Neural crest cell (in vitro differentiated cells): ENCODE measurements around the gene CDC37. TPM values are rescaled to one million over a fixed set of nuclear protein-coding genes. Genes with fewer than 3 reads are reported as not detected.
"Not testable (repeated sequence)": the region's sequence is repeated elsewhere in the genome, so short reads cannot be mapped to it uniquely, and the experiment has no call there.

ENCODE experiments used
- DNase-seq: peaks from one replicate; pipeline ENCODE4 v3.0.0; 2021; ENCODE audit warnings: low read depth, mixed read lengths, low spot score
- H3K27ac Mint-ChIP-seq: one replicate; pipeline ENCODE4 v1.8.0; 2021; ENCODE audit warnings: mild to moderate bottlenecking, mixed read lengths; ENCODE audit not compliant: unreplicated experiment
- H3K27me3 Mint-ChIP-seq: 2 replicates; pipeline ENCODE4 v1.8.0; 2021; ENCODE audit warnings: low read depth, mild to moderate bottlenecking, mixed read lengths
- H3K36me3 Mint-ChIP-seq: 2 replicates; pipeline ENCODE4 v1.8.0; 2021; ENCODE audit warnings: low read depth, mild to moderate bottlenecking, mixed read lengths
- H3K4me1 Mint-ChIP-seq: 2 replicates; pipeline ENCODE4 v1.8.0; 2021; ENCODE audit warnings: mixed read lengths
- H3K4me3 Mint-ChIP-seq: one replicate; pipeline ENCODE4 v1.8.0; 2021; ENCODE audit warnings: mild to moderate bottlenecking, mixed read lengths
- H3K9me3 Mint-ChIP-seq: 2 replicates; pipeline ENCODE4 v1.8.0; 2021; ENCODE audit warnings: mixed read lengths
- CTCF ChIP-seq: fragments of 200-600 bp; sonication (generic); conservative IDR thresholded peaks from 2 replicates; pipeline ENCODE4 v1.5.0; 2021; ENCODE audit warnings: antibody characterized with exemption, mild to moderate bottlenecking
- total RNA-seq: library from RNA; stranded (reverse); gene quantifications from 2 replicates; pipeline ENCODE4 v1.2.1, GENCODE V29; 2021

CDC37 gene
- total RNA-seq, 1 donor from 2014 or later: 164 TPM

GRCh38 chr19:10389863-10390262, 13.5 kb downstream of the CDC37 start:
- Mint-ChIP-seq H3K9me3 (no peaks in the 10 kb centered on the region), H3K4me3 (peak overlapping the region; percentile 34), H3K27ac (no peak overlapping the region), H3K4me1 (peaks cover 4% of the 10 kb centered on the region), H3K36me3 (peaks cover 6% of the 10 kb centered on the region), H3K27me3 (peaks cover 3% of the 10 kb centered on the region)
- TF ChIP-seq CTCF: peak; percentile 22
- DNase-seq: no peak

GRCh38 chr19:10388957-10389356, 14.4 kb downstream of the CDC37 start:
- Mint-ChIP-seq H3K27ac (no peak overlapping the region), H3K27me3 (peaks cover 3% of the 10 kb centered on the region), H3K9me3 (no peaks in the 10 kb centered on the region), H3K4me1 (peaks cover 4% of the 10 kb centered on the region), H3K36me3 (peaks cover 6% of the 10 kb centered on the region), H3K4me3 (peak overlapping the region; percentile 81)
- peak; percentile 97 for DNase-seq
- TF ChIP-seq CTCF: peak; percentile 95

- H3K27me3 Mint-ChIP-seq: peaks cover 3% of the 10 kb centered on the region
- no peak overlapping the region for H3K27ac Mint-ChIP-seq
- H3K4me3 Mint-ChIP-seq: peak overlapping the region; percentile 55
- no peak for DNase-seq
- H3K4me1 Mint-ChIP-seq: peaks cover 19% of the 10 kb centered on the region
- no peaks in the 10 kb centered on the region for H3K9me3 Mint-ChIP-seq
- TF ChIP-seq CTCF: no peak
- H3K36me3 Mint-ChIP-seq: peaks cover 6% of the 10 kb centered on the region
Observed at GRCh38 chr19:10384580-10384979, 18.8 kb downstream of the CDC37 start.

GRCh38 chr19:10383223-10383499, 20.2 kb downstream of the CDC37 start:
- H3K27me3 Mint-ChIP-seq, H3K27ac Mint-ChIP-seq, DNase-seq, H3K9me3 Mint-ChIP-seq, H3K4me3 Mint-ChIP-seq, H3K36me3 Mint-ChIP-seq: not testable (repeated sequence)
- H3K4me1 Mint-ChIP-seq: peaks cover 18% of the 10 kb centered on the region

- peak within 1 kb of the TSS; percentile 96 for H3K27ac Mint-ChIP-seq
- H3K4me1 Mint-ChIP-seq: peaks cover 18% of the 10 kb centered on the region
- H3K36me3 Mint-ChIP-seq: peaks cover 12% of the 10 kb centered on the region
- no peaks in the 10 kb centered on the region for H3K9me3 Mint-ChIP-seq
- no peak for TF ChIP-seq CTCF
- no peaks in the 10 kb centered on the region for H3K27me3 Mint-ChIP-seq
- DNase-seq: peak; percentile 99
- peak within 1 kb of the TSS; percentile 92 for H3K4me3 Mint-ChIP-seq
Observed at GRCh38 chr19:10380313-10381102, 22.8 kb downstream of the CDC37 start, which contains the start of gene TYK2. Gene TYK2, minus strand, starts transcription at chr19:10380572. Its CDS starts 2,166 bp downstream, at chr19:10378406.

- TF ChIP-seq CTCF: no peak
- Mint-ChIP-seq H3K9me3 (no peaks in the 10 kb centered on the region), H3K36me3 (peaks cover 14% of the 10 kb centered on the region), H3K4me3 (peak overlapping the region; percentile 92), H3K27ac (peak overlapping the region; percentile 96), H3K4me1 (peaks cover 18% of the 10 kb centered on the region), H3K27me3 (no peaks in the 10 kb centered on the region)
- no peak for DNase-seq
Observed at GRCh38 chr19:10379880-10380312, 23.4 kb downstream of the CDC37 start.
